Loucy (cell line): ENCODE data around the gene MCF2L2.

Source experiments
- EZH2phosphoT487 ChIP-seq: fragments of 200-600 bp; IDR thresholded peaks from 2 replicates; pipeline ENCODE4 v1.6.1; 2018; ENCODE audit warnings: antibody characterized with exemption, mild to moderate bottlenecking, moderate library complexity, borderline replicate concordance
- TF ChIP-seq, protein P1 (sequence below): fragments of 200-600 bp; sonication (generic); conservative IDR thresholded peaks from 2 replicates; pipeline ENCODE4 v1.5.1; 2014; ENCODE audit warnings: mild to moderate bottlenecking, antibody characterized with exemption, low read length

DNA sequence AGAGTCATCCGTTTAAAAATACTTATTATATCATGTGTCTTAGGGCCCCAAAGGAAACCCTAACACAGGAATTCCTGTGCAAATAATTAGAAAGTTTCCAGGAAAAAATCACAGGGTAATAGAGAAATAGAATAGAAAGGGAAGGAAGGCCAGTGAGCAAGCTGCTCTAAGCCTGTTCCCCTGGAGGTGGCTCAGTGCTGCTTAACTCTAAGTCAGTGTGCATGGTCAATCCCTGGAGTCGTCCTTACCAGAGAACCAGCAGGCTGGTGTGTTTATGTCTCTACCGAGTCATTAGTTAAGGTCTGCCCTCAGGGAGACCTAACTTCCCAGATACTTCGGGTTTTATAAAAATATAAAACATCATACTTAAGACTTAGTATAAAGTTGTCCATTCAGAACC is 21.0 kb upstream of the MCF2L2 start:
- TF ChIP-seq, protein P1, sequence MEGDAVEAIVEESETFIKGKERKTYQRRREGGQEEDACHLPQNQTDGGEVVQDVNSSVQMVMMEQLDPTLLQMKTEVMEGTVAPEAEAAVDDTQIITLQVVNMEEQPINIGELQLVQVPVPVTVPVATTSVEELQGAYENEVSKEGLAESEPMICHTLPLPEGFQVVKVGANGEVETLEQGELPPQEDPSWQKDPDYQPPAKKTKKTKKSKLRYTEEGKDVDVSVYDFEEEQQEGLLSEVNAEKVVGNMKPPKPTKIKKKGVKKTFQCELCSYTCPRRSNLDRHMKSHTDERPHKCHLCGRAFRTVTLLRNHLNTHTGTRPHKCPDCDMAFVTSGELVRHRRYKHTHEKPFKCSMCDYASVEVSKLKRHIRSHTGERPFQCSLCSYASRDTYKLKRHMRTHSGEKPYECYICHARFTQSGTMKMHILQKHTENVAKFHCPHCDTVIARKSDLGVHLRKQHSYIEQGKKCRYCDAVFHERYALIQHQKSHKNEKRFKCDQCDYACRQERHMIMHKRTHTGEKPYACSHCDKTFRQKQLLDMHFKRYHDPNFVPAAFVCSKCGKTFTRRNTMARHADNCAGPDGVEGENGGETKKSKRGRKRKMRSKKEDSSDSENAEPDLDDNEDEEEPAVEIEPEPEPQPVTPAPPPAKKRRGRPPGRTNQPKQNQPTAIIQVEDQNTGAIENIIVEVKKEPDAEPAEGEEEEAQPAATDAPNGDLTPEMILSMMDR, result peak; percentile 17; the same call in 1 of the 2 replicates
- no peak for TF ChIP-seq EZH2phosphoT487
